ENCODE data around the gene IRGC. TPM values are rescaled to one million over a fixed set of nuclear protein-coding genes. Genes with fewer than 3 reads are reported as not detected.

The IRGC gene
- total and polyA plus RNA-seq, 2 of the 13 experiments (the other 11 are each of a cell fraction or from before 2014, with no cell fraction given), result not detected

DNA sequence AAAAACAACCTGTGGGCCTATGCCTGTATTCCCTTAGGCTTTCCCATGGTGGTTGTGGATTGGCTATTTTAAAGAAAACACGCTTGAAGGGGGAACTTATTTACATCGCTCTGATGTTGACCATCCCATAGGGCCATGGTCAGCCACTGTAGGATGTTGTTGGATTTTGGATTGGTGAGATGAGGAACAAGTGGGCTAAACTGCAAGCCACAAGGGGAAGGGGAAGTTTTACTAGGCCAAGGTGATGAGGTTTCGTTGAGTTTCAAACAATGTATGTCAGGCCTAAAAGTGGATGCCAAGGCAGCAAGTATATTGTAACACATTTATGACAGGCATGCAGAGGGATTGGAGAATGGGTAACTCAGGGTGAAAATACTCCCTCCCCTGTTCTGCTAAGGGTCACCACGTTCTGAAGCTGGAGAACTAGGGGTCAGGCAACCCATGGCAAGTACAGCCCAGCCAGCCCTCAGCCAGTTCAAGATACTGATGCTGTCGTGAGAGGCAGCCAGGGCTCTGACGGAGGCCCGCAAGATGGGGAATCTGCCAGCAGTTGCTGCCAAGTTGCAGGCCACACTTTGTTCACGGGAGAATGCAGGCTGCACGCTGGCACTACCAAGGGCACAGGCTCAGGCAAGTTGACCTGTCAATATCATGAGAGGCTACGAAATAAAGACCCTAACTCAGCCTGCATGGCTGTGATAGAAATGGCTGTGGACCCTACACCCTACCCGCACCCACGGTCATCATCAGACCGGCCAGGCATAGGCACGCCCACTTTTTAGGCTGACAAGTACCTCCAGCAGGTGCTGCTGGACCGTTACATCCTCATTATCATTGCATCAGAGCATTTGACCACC, 11.1 kb downstream of the IRGC start:
- no peak overlapping the region for H3K4me2 ChIP-seq (ENCODE audit: low read depth, low read length)
- ChIA-PET CTCF (ENCODE audit: low intra/inter-chr PET ratio, low total read pairs) (no interaction called here), POLR2A (no interaction called here)
- no peak overlapping the region for H3K27ac ChIP-seq (ENCODE audit: extremely low read length, insufficient read depth, low read length)
- FAIRE-seq, result no peak
- no peaks in the 10 kb centered on the region for H3K9me3 ChIP-seq (ENCODE audit: low read length)
- no peak for DNase-seq (ENCODE audit: low spot score)
- H3K4me3 ChIP-seq (replicated peaks in 1 of 3; ENCODE audit: insufficient read depth in 1 of 3, low read depth in 2 of 3, low read length in 3 of 3), result no peak overlapping the region
- intact Hi-C loops (cut with micrococcal nuclease; ENCODE audit: unreplicated experiment) (no loop called here), in situ Hi-C loops (cut with HindIII; ENCODE audit: extremely low pct_ligation_motif_present, low pct_unique_long_range_greater_than_20kb) (no loop called here)
- peak; percentile 52 for TF ChIP-seq POLR2G (IDR thresholded peaks at IDR 0.05; ENCODE audit: low read depth, low read length)
- TF ChIP-seq ZNF17 (CRISPR knock-in tag; IDR thresholded peaks at IDR 0.05), result no peak
- H3K79me2 ChIP-seq (ENCODE audit: insufficient read depth, low read length), result no peaks in the 10 kb centered on the region
- H3K9ac ChIP-seq (ENCODE audit: insufficient read depth, low read depth, low read length), result no peak overlapping the region
- H3K36me3 ChIP-seq (replicated peaks in 1 of 2; ENCODE audit: control insufficient read depth in 1 of 2, insufficient read depth in 2 of 2, low read length in 2 of 2), result peaks cover 4 to 16% of the 10 kb centered on the region in 2 experiments; a peak in 4 of 5 replicates
- H2AFZ ChIP-seq (ENCODE audit: low read length), result no peak overlapping the region
- no peaks in the 10 kb centered on the region for H3K4me1 ChIP-seq (ENCODE audit: insufficient read depth, low read length)
- H3K27me3 ChIP-seq (ENCODE audit: control insufficient read depth in 1 of 2, insufficient read depth in 2 of 2, low read length in 2 of 2), result no peaks in the 10 kb centered on the region
- no TSS peak for BruUV-seq (replicated peaks)
- H4K20me1 ChIP-seq (ENCODE audit: insufficient read depth, low read length), result no peaks in the 10 kb centered on the region
- 86% methylated on average over 11 of the region's 15 CpGs for WGBS (ENCODE audit: low lambda C conversion rate)
- ATAC-seq, result no peak

DNA sequence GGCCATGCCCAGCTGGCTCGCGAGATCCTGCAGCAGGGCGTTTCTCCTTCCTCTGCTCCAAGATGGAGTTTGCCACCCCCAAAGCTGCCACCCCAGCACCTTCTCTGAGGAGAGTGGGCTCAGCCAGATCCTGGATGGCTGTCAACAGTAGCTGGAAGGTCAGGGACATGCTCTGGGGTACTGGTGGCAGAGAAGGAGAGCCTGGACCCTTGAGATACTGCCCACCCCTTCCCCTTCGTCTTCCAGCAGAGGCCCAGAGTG, 11.6 kb downstream of the IRGC start:
- ChIA-PET CTCF (ENCODE audit: low intra/inter-chr PET ratio, low total read pairs) (no interaction called here), POLR2A (no interaction called here)
- Histone ChIP-seq H3K4me2 (ENCODE audit: low read depth, low read length) (no peak overlapping the region), H3K36me3 (replicated peaks in 1 of 2; ENCODE audit: control insufficient read depth in 1 of 2, insufficient read depth in 2 of 2, low read length in 2 of 2) (peaks cover 4 to 22% of the 10 kb centered on the region in 2 experiments; a peak in 4 of 5 replicates), H4K20me1 (ENCODE audit: insufficient read depth, low read length) (no peaks in the 10 kb centered on the region), H3K9ac (ENCODE audit: insufficient read depth, low read depth, low read length) (no peak overlapping the region), H3K79me2 (ENCODE audit: insufficient read depth, low read length) (no peaks in the 10 kb centered on the region), H2AFZ (ENCODE audit: low read length) (no peak overlapping the region), H3K9me3 (ENCODE audit: low read length) (no peaks in the 10 kb centered on the region), H3K27ac (ENCODE audit: extremely low read length, insufficient read depth, low read length) (no peak overlapping the region), H3K4me1 (ENCODE audit: insufficient read depth, low read length) (no peaks in the 10 kb centered on the region), H3K27me3 (ENCODE audit: control insufficient read depth in 1 of 2, insufficient read depth in 2 of 2, low read length in 2 of 2) (no peaks in the 10 kb centered on the region), H3K4me3 (replicated peaks in 1 of 3; ENCODE audit: insufficient read depth in 1 of 3, low read depth in 2 of 3, low read length in 3 of 3) (no peak overlapping the region)
- ATAC-seq (no peak), DNase-seq (ENCODE audit: low spot score) (no peak), FAIRE-seq (no peak)
- no peak for TF ChIP-seq ZNF335 (CRISPR knock-in tag; IDR thresholded peaks at IDR 0.05)
- TF ChIP-seq MEIS1 (CRISPR knock-in tag; IDR thresholded peaks at IDR 0.05; ENCODE audit: borderline replicate concordance), result no peak
- TF ChIP-seq SRSF4 (IDR thresholded peaks at IDR 0.05; ENCODE audit: low read depth, low read length, poor library complexity, severe bottlenecking), result no peak
- no peak for TF ChIP-seq ZMYM2 (CRISPR knock-in tag; IDR thresholded peaks at IDR 0.05)
- TF ChIP-seq AGO2 (optimal IDR thresholded peaks at IDR 0.05; ENCODE audit: low read depth, low read length), result peak; percentile 64
- no peak for TF ChIP-seq NCOA1 (CRISPR knock-in tag; IDR thresholded peaks at IDR 0.05)
- TF ChIP-seq ZNF572 (CRISPR knock-in tag; IDR thresholded peaks at IDR 0.05), result no peak
- TF ChIP-seq, protein P1, sequence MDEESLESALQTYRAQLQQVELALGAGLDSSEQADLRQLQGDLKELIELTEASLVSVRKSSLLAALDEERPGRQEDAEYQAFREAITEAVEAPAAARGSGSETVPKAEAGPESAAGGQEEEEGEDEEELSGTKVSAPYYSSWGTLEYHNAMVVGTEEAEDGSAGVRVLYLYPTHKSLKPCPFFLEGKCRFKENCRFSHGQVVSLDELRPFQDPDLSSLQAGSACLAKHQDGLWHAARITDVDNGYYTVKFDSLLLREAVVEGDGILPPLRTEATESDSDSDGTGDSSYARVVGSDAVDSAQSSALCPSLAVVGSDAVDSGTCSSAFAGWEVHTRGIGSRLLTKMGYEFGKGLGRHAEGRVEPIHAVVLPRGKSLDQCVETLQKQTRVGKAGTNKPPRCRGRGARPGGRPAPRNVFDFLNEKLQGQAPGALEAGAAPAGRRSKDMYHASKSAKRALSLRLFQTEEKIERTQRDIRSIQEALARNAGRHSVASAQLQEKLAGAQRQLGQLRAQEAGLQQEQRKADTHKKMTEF (CRISPR knock-in tag; IDR thresholded peaks at IDR 0.05), result no peak
- no TSS peak for BruUV-seq (replicated peaks)
- in situ Hi-C loops (cut with HindIII; ENCODE audit: extremely low pct_ligation_motif_present, low pct_unique_long_range_greater_than_20kb), result no loop called here
- 92% methylated on average over 3 of the region's 4 CpGs for WGBS (ENCODE audit: low lambda C conversion rate)
- intact Hi-C loops (cut with micrococcal nuclease; ENCODE audit: unreplicated experiment), result no loop called here

Data from HepG2 (cell line).